Measurements from ENCODE around the gene ZNF385B. TPM values are rescaled to one million over a fixed set of nuclear protein-coding genes. Genes with fewer than 3 reads are reported as not detected.

Gene ZNF385B
- total and polyA plus RNA-seq, 9 of the 15 experiments (the other 6 are each of a cell fraction or from before 2014, with no cell fraction given) = 0.50 TPM; not detected in 8

DNA sequence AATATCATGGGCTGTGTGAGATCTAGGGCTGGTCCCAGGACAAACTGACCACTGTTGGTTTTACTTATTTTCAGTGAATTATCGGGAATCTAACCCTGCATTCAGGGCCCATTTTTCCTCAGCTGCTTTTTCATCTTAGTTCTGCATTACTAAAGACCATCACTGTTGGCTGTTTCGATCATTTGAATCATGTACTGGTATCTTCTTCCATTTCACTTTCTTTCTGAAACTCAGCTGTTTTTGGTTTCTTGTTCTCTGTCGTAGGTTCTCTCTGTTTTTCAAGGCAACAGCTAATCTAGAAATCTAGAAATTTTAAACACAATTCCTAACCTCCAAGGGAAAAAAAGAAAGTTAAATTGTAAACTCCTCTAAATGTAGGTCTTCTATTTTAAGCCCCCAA is 436.8 kb downstream of the ZNF385B start (continued):
- TF ChIP-seq, protein P1, sequence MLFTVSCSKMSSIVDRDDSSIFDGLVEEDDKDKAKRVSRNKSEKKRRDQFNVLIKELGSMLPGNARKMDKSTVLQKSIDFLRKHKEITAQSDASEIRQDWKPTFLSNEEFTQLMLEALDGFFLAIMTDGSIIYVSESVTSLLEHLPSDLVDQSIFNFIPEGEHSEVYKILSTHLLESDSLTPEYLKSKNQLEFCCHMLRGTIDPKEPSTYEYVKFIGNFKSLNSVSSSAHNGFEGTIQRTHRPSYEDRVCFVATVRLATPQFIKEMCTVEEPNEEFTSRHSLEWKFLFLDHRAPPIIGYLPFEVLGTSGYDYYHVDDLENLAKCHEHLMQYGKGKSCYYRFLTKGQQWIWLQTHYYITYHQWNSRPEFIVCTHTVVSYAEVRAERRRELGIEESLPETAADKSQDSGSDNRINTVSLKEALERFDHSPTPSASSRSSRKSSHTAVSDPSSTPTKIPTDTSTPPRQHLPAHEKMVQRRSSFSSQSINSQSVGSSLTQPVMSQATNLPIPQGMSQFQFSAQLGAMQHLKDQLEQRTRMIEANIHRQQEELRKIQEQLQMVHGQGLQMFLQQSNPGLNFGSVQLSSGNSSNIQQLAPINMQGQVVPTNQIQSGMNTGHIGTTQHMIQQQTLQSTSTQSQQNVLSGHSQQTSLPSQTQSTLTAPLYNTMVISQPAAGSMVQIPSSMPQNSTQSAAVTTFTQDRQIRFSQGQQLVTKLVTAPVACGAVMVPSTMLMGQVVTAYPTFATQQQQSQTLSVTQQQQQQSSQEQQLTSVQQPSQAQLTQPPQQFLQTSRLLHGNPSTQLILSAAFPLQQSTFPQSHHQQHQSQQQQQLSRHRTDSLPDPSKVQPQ (CRISPR knock-in tag; IDR thresholded peaks at IDR 0.05; ENCODE audit: borderline replicate concordance) = no peak
- TF ChIP-seq, protein P2, sequence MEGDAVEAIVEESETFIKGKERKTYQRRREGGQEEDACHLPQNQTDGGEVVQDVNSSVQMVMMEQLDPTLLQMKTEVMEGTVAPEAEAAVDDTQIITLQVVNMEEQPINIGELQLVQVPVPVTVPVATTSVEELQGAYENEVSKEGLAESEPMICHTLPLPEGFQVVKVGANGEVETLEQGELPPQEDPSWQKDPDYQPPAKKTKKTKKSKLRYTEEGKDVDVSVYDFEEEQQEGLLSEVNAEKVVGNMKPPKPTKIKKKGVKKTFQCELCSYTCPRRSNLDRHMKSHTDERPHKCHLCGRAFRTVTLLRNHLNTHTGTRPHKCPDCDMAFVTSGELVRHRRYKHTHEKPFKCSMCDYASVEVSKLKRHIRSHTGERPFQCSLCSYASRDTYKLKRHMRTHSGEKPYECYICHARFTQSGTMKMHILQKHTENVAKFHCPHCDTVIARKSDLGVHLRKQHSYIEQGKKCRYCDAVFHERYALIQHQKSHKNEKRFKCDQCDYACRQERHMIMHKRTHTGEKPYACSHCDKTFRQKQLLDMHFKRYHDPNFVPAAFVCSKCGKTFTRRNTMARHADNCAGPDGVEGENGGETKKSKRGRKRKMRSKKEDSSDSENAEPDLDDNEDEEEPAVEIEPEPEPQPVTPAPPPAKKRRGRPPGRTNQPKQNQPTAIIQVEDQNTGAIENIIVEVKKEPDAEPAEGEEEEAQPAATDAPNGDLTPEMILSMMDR (IDR thresholded peaks at IDR 0.05 in 2 of 3, conservative IDR thresholded peaks at IDR 0.05 in 1 of 3; ENCODE audit: insufficient read depth in 2 of 3, low read depth in 1 of 3, low read length in 3 of 3) = no peak
- TF ChIP-seq ZNF3 (CRISPR knock-in tag; IDR thresholded peaks at IDR 0.05) = no peak

DNA sequence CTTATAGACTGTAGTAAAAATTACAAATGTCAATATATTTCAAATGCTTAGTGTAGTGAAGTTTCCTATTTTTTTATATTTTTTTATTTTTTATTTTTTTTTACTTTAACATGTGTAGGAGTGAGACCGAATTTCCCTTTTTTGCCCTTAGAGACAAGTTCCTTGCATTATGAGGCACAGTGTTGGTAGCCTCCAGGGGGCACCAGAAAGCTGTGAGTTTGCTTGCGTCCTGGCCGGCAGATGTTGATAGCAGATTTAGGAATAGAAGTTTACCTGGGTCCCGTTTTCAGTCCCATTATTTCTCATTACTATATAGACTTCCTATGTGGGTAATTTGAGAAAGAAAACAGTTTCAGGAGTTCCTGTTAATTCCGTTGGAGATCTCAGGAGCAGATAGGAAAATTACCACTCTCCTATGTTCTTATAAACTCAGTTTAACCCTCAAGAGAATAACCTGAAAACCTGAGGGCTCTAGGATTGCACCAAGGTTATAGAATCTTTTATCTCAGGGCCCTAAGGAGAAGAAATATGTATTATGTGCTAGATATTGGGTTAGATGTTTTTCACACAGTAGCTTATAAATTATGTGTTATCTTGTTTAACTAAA is 439.3 kb downstream of the ZNF385B start:
- 2% methylated on average over 5 of the region's 5 CpGs for WGBS (ENCODE audit: insufficient coverage, low coverage, missing lambda C conversion rate)
- TF ChIP-seq SMC3 (conservative IDR thresholded peaks at IDR 0.05; ENCODE audit: insufficient read depth, low read depth, low read length) (0 out of 2 replicates have a peak, but pooled peaks have one; percentile 7), PTBP1 (IDR thresholded peaks at IDR 0.05; ENCODE audit: low read depth, low read length) (no peak), RAD21 (CRISPR knock-in tag; conservative IDR thresholded peaks at IDR 0.05 in 1 of 2, IDR thresholded peaks at IDR 0.05 in 1 of 2) (peak; percentile 32 to 40)
- TF ChIP-seq, protein P2 (IDR thresholded peaks at IDR 0.05 in 2 of 3, conservative IDR thresholded peaks at IDR 0.05 in 1 of 3; ENCODE audit: insufficient read depth in 2 of 3, low read depth in 1 of 3, low read length in 3 of 3) = peak; percentile 58 to 60 (median 59)
- no peak for FAIRE-seq
- Histone ChIP-seq H3K36me3 (ENCODE audit: control insufficient read depth, insufficient read depth, low read length) (no peaks in the 10 kb centered on the region), H3K9ac (ENCODE audit: insufficient read depth in 1 of 2, low read depth in 2 of 2, low read length in 2 of 2) (no peak overlapping the region), H2AFZ (ENCODE audit: low read depth, low read length) (no peak overlapping the region), H3K27ac (ENCODE audit: extremely low read depth, low read depth, low read length) (no peak overlapping the region), H3K9me3 (replicated peaks; ENCODE audit: control insufficient read depth, insufficient read depth, low read depth, low read length) (no peaks in the 10 kb centered on the region), H4K20me1 (replicated peaks; ENCODE audit: control insufficient read depth, insufficient read depth, low read length) (no peaks in the 10 kb centered on the region), H3K79me2 (ENCODE audit: control insufficient read depth, insufficient read depth, low read length) (no peaks in the 10 kb centered on the region), H3K27me3 (ENCODE audit: control insufficient read depth in 2 of 2, insufficient read depth in 2 of 2, low read length in 2 of 2) (no peaks in the 10 kb centered on the region), H3K4me1 (replicated peaks in 1 of 2; ENCODE audit: control insufficient read depth in 2 of 2, insufficient read depth in 2 of 2, low read length in 2 of 2) (no peaks in the 10 kb centered on the region), H3K4me2 (ENCODE audit: insufficient read depth, low read length) (no peak overlapping the region), H3K4me3 (no peak overlapping the region), H3K9me1 (ENCODE audit: control insufficient read depth, insufficient read depth, low read length) (no peaks in the 10 kb centered on the region)
- DNase-seq (ENCODE audit: extremely low read depth in 1 of 4, low spot score in 3 of 4) = peak in 3 of 4 experiments; percentile 15 to 63 (median 20)
- in situ Hi-C loops (cut with MboI) (no loop called here), intact Hi-C loops (cut with micrococcal nuclease) (loop anchor here (1.0 to 5.0 kb wide), 2 partner anchors 329 to 655 kb away; no protein-coding TSS in a partner anchor)
- ChIA-PET CTCF (ENCODE audit: low intra/inter-chr PET ratio) (interaction anchor here (0.6 kb wide), 1 partner anchor 585 kb away, joined by 3 read pairs; the partner anchor contains the start of gene CWC22), POLR2A (interaction anchor here (0.7 kb wide), 1 partner anchor 16 kb away, joined by 4 read pairs; no protein-coding TSS in a partner anchor)
- ATAC-seq = peak; percentile 85
- BruUV-seq (replicated peaks) = no TSS peak
